HG03378 (cell line): Measurements from ENCODE around the gene OR5H2.
"Not testable (repeated sequence)": the region's sequence is repeated elsewhere in the genome, so short reads cannot be mapped to it uniquely, and the experiment has no call there.

Experiments used
- ATAC-seq: cut with Tn5 transposase; IDR thresholded peaks from one replicate; pipeline ENCODE4 v1.9.1; 2021; ENCODE audit warnings: mild to moderate bottlenecking, moderate library complexity; ENCODE audit not compliant: unreplicated experiment

The OR5H2 gene

DNA sequence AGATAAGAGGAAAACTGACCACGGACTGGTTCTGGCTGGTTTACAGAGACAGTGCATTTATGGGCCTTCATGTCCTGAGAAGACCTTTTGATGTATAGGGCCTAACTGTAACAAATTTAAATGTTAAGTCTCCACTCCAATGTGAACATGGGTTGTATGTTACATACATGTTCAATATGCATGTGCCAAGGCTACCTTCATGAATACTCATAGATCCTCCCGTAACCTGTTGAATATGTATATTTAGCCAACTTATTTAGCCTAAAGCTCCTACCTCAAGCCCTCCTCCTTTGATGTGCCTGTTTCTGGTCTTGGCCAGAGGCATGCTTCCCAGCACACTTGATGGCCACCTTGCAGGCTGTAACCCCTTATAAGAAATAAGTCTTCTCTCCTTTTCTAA is at the start of gene OR5H2:
TSS of gene OR5H2 (plus strand) at position 301 of the 400 bp plus-strand sequence. CDS start 398 bp downstream, outside the sequence.
- no peak for ATAC-seq

- ATAC-seq: no peak
Measured at GRCh38 chr3:98233468-98233867, 48.8 kb upstream of the OR5H2 start.

GRCh38 chr3:98240131-98240530 is 42.2 kb upstream of the OR5H2 start:
- no peak for ATAC-seq

DNA sequence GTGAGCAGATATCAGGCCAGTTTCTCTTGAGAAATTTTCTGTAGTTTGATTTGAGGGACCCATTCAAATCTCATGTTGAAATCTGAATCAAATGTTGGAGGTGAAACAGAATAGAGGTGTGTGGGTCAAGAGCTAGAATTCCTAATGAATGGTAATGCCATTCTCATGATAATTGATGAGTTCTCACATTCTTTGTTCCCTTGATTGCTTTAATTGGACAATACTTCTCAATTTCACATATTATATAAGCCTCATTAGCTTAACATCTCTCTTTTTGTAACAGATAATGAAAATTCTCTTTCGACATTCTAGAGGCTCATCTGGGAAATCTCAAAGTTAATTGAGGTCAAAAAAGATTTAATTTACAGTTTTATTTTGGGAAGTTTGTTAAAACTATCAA is 40.1 kb upstream of the OR5H2 start:
- no peak for ATAC-seq

- ATAC-seq: no peak
Measured at GRCh38 chr3:98243843-98244242, 38.5 kb upstream of the OR5H2 start.

DNA sequence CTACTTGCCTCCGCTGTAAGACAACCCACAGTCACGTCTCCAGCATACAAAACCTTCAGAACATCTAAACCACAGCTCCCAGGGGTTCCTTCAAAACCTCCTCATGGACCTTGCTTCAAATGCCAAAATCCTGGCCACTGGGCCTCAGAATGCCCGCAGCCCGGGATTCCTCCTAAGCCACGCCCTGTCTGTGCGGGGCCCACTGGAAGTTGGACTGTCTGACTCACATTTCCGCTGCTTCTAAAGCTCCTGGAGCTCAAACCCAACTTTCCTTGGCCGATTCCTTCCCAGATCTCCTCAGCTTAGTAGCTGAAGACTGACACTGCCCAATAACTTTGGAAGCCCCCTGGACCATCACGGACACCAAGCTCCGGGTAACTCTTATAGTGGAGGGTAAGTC is 36.2 kb upstream of the OR5H2 start:
- no peak for ATAC-seq

GRCh38 chr3:98256026-98256425 is 26.3 kb upstream of the OR5H2 start:
- ATAC-seq: not testable (repeated sequence)

DNA sequence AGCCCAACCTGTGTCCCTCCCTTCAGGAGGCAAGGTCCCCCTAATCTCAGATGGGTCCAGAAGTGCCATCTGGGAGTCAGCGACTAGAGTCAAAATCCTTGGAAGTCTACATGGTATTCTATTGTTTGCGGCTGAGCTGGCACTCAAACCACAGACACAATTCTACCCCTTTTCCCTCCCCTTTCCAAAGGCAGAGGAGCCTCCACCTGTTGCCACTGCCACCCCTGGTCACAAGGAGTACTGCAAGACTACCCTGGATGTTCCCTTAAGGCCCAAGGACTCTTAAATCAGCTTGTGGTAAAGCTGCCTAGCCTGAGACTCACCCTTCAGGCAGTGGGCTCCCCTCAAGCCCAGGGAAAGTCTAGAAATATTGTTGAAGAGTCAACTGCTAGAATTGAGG is 22.6 kb upstream of the OR5H2 start:
- no peak for ATAC-seq

DNA sequence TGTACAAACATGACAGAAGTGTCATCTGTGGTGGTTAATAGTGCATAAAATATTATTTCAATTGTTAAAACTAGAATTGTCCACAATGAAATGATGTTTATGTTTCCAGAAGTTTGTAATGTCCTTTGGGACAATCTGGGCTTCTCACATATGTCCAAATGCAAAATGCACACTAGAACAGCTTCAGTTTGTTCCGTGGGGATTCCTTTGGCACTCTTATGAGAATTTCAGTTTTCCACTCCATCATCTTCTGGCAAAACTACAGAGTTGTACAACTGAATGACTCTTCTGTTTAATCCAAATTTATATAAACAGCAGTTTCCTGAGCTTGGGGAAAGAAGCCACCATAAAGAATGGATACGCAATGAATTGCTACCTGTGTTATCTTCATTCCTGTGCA is 20.3 kb upstream of the OR5H2 start:
- ATAC-seq: no peak

- no peak for ATAC-seq
Measured at GRCh38 chr3:98263944-98264343, 18.4 kb upstream of the OR5H2 start, which contains the start of gene OR5H6. Gene OR5H6 (plus strand): TSS chr3:98264244. CDS start chr3:98264333, 89 bp downstream.

DNA sequence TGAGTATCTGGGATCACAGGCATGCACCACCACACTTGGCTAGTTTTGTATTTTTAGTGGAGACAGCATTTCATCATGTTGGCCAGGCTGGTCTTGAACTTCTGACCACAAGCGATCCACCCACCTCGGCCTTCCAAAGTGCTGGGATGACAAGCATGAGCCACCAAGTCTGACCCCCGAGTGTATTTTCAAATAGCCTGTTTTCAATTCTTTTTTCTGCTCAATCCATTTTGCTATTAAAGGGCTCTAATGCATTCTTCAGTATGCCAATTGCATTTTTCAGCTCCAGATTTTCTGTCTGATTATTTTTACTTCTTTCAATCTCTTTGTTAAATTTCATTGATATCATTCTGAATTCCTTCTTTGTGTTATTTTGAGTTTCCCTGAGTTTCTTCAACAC is 12.5 kb upstream of the OR5H2 start:
- ATAC-seq: no peak

- ATAC-seq: no peak
Measured at GRCh38 chr3:98272126-98272525, 10.2 kb upstream of the OR5H2 start.

DNA sequence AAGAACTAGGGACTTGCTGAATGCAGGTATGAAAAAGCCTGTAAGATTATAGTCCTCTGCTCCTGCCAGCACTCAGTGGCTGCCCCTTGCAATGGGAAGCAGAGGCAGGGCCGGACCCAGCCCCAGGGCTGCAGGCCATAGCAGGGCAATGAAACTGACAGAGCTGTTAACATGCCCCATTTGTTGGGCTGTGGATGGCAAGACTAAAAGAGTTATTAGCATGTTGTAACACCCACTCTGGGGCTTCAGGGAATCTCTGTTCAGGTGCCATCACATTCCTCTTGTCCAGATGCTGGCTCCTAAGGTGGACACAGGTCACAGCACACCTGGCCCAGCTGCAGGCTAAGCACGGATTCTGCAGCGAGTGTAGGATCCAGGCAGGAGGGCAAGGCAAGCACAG is 7.4 kb upstream of the OR5H2 start:
- ATAC-seq: no peak

GRCh38 chr3:98290916-98291315 is 8.6 kb downstream of the OR5H2 start:
- ATAC-seq: no peak

DNA sequence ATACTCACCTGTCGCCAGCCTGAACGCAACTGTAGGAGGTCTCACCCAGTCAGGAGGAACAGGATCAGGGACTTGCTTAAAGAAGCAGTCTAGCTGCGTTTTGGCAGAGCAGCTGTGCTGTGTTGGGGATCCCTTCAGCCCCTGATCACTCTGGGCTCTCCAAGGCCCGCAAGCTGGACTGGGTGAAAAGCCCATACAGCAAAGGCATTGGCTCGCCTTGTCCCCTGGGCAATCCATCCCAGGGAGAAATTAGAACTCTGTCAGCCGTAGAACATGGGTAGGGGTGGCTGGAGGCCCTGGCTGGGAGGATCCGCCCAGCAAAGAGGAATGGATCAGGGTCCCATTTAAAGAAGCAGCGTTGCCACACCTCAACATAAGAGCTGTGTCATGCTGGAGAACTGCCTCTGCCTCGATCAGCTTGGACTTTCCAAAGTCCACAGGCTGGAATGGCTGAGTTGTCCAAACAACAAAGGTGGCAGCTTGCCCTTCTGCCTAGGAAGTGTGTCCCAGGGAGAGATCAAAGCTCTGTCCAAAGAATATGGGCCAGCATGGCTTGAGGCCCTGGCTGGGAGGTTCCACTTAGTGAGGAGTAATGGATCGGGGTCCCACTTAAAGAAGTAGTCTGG is 9.1 kb downstream of the OR5H2 start:
- ATAC-seq: no peak

GRCh38 chr3:98322101-98322500 is 39.8 kb downstream of the OR5H2 start:
- no peak for ATAC-seq

- ATAC-seq: no peak
Measured at GRCh38 chr3:98322686-98323085, 40.4 kb downstream of the OR5H2 start.

GRCh38 chr3:98323425-98323824 is 41.1 kb downstream of the OR5H2 start:
- ATAC-seq: no peak

- ATAC-seq: no peak
Measured at GRCh38 chr3:98325055-98325454, 42.8 kb downstream of the OR5H2 start.

GRCh38 chr3:98326105-98326893 is 44.0 kb downstream of the OR5H2 start:
- ATAC-seq: no peak

DNA sequence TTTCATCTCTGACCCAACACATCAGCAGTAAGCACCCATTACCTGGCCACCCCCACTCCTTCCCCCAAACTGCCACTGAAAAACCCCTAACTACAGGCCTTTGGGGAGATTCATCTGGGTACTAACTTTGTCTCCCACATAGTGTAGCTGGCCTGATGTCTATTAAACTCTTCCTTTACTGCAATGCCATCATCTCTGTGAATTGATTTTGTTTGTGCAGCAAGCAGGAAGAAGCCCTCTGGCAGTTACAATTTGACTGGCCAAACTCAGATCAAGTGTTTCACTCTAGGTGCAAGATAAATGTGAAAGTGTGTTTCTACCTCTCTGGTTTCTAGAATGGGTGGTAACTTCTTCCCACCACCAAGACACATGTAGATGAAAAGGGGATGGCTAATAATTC is 44.6 kb downstream of the OR5H2 start:
- ATAC-seq: peak; percentile 58

- no peak for ATAC-seq
Measured at GRCh38 chr3:98328933-98329332, 46.6 kb downstream of the OR5H2 start.
